Osteoblast (primary cell): ENCODE data around the gene NAV2. TPM values are rescaled to one million over a fixed set of nuclear protein-coding genes. Genes with fewer than 3 reads are reported as not detected.

Experiments used
- DNase-seq: peaks from one replicate; pipeline ENCODE4 v3.0.0; 2011; ENCODE audit warnings: low spot score, mixed read lengths; ENCODE audit not compliant: insufficient read length; ENCODE audit errors: missing footprints
- H2AFZ ChIP-seq: 2 replicates; pipeline ENCODE4 v1.6.0; 2011; ENCODE audit warnings: mild to moderate bottlenecking, low read length
- H3K27ac ChIP-seq: 2 replicates; pipeline ENCODE4 v1.5.1; 2011; ENCODE audit warnings: mild to moderate bottlenecking, low read depth, low read length, moderate library complexity
- H3K27me3 ChIP-seq: 2 replicates; pipeline ENCODE4 v1.6.0; 2012; ENCODE audit warnings: mild to moderate bottlenecking, control low read depth, inconsistent platforms, low read length, moderate library complexity; ENCODE audit not compliant: insufficient read depth
- H3K36me3 ChIP-seq: 2 replicates; pipeline ENCODE4 v1.5.1; 2011; ENCODE audit warnings: mild to moderate bottlenecking, low read length, control low read depth, moderate library complexity; ENCODE audit not compliant: insufficient read depth
- H3K4me1 ChIP-seq: 2 replicates; pipeline ENCODE4 v1.5.1; 2011; ENCODE audit warnings: mild to moderate bottlenecking, low read length, control low read depth, moderate library complexity; ENCODE audit not compliant: insufficient read depth
- H3K4me2 ChIP-seq: 2 replicates; pipeline ENCODE4 v1.6.0; 2011; ENCODE audit warnings: mild to moderate bottlenecking, low read length; ENCODE audit not compliant: insufficient read depth
- H3K4me3 ChIP-seq: fragments of 200-600 bp; sonication (generic); 3 replicates; pipeline ENCODE4 v1.5.1; 2012; ENCODE audit warnings: mild to moderate bottlenecking, low read length, inconsistent platforms; ENCODE audit not compliant: insufficient read depth
- H3K79me2 ChIP-seq: 2 replicates; pipeline ENCODE4 v1.6.0; 2012; ENCODE audit warnings: mild to moderate bottlenecking, low read length, control low read depth, inconsistent platforms; ENCODE audit not compliant: insufficient read depth
- H3K9me3 ChIP-seq: 2 replicates; pipeline ENCODE4 v1.5.1; 2011; ENCODE audit warnings: low read depth, low read length, control low read depth
- H4K20me1 ChIP-seq: 2 replicates; pipeline ENCODE4 v1.6.0; 2012; ENCODE audit warnings: mild to moderate bottlenecking, low read length, control low read depth; ENCODE audit not compliant: insufficient read depth
- CTCF ChIP-seq: IDR thresholded peaks from 2 replicates; pipeline ENCODE4 v1.5.1; 2011; ENCODE audit warnings: mild to moderate bottlenecking, low read depth, low read length, moderate library complexity; ENCODE audit errors: extremely low read depth
- total RNA-seq: library from RNA; depleted of rRNA; stranded (reverse); fragments of >200 nt; gene quantifications from 2 replicates; pipeline ENCODE4 v1.2.3, GENCODE V29; 2012

Gene NAV2
- total RNA-seq, 1 donor = 8.7 TPM

DNA sequence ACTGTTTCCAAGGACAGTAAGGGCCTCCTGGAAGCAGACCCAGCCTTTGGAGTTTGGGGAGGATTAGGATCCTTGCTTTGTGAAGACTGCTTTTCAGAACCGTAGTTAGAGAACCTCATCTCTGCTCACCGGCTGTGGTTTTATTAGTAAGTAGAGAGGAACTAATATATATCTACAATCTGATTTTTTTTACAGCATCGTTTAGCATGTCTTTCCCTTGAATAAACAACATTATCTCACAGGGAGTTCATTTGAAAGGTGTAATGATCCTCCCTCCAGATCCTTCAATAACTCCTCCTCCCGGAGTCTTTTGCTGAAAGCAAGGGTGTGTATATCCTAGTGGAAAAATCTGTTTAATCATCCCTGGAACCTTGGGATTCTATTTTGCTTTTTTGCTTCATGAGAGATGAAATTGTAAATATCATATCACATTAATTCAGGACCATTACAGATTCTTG lies 314.9 kb downstream of the NAV2 start:
- DNase-seq = no peak
- no peak overlapping the region for H3K4me2 ChIP-seq

DNA sequence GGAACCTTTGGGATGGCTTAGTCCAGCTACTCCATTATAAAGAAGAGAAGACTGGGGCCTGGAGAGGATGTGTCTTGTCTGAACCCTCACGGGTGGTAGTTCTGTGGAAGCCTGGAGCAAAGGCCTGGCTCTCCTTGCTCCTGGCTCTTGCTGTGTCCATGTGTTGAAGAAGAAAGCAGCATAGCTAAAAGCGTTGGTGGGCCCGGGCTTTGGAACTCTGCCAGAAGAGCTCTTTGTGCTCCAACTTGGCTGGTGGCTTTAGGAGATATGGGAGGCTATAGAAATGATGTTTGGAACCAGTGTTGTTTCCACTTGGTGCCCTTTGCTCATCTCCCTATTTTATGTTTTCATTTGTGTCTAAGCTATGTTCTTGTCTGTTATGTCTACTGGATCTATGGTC lies 316.6 kb downstream of the NAV2 start:
- Histone ChIP-seq H3K4me2 (no peak overlapping the region), H3K36me3 (no peaks in the 10 kb centered on the region), H3K4me1 (peaks cover 15% of the 10 kb centered on the region), H3K9me3 (no peaks in the 10 kb centered on the region), H3K27ac (no peak overlapping the region), H2AFZ (no peak overlapping the region), H3K27me3 (no peaks in the 10 kb centered on the region), H4K20me1 (peaks cover 4% of the 10 kb centered on the region), H3K79me2 (peaks cover 67% of the 10 kb centered on the region), H3K4me3 (no peak overlapping the region)
- DNase-seq = no peak
- no peak for TF ChIP-seq CTCF

More for the DNA sequence above, 314.9 kb downstream of the NAV2 start:
- Histone ChIP-seq H3K4me1 (peaks cover 19% of the 10 kb centered on the region), H4K20me1 (peaks cover 4% of the 10 kb centered on the region), H3K9me3 (no peaks in the 10 kb centered on the region), H3K79me2 (peaks cover 69% of the 10 kb centered on the region), H3K4me3 (no peak overlapping the region), H2AFZ (no peak overlapping the region), H3K36me3 (no peaks in the 10 kb centered on the region), H3K27ac (no peak overlapping the region), H3K27me3 (no peaks in the 10 kb centered on the region)
- no peak for TF ChIP-seq CTCF

GRCh38 chr11:20030472-20030871 lies 317.8 kb downstream of the NAV2 start:
- Histone ChIP-seq H3K4me2 (no peak overlapping the region), H3K9me3 (no peaks in the 10 kb centered on the region), H3K36me3 (no peaks in the 10 kb centered on the region), H2AFZ (no peak overlapping the region), H3K4me1 (peaks cover 19% of the 10 kb centered on the region), H3K27me3 (no peaks in the 10 kb centered on the region), H4K20me1 (peaks cover 4% of the 10 kb centered on the region), H3K79me2 (peaks cover 61% of the 10 kb centered on the region), H3K27ac (peak overlapping the region; percentile 79), H3K4me3 (no peak overlapping the region)
- TF ChIP-seq CTCF = no peak
- no peak for DNase-seq

- no peak for TF ChIP-seq CTCF
Measured at GRCh38 chr11:20031155-20032001, 318.7 kb downstream of the NAV2 start.

More at GRCh38 chr11:20031155-20032001, 318.7 kb downstream of the NAV2 start:
- H2AFZ ChIP-seq = no peak overlapping the region
- peak overlapping the region; percentile 2 for H3K4me3 ChIP-seq
- peaks cover 28% of the 10 kb centered on the region for H3K4me1 ChIP-seq
- H3K4me2 ChIP-seq = peak overlapping the region; percentile 57
- H3K36me3 ChIP-seq = no peaks in the 10 kb centered on the region
- no peaks in the 10 kb centered on the region for H4K20me1 ChIP-seq
- peak overlapping the region; percentile 79 for H3K27ac ChIP-seq
- peaks cover 54% of the 10 kb centered on the region for H3K79me2 ChIP-seq
- no peaks in the 10 kb centered on the region for H3K27me3 ChIP-seq
- no peaks in the 10 kb centered on the region for H3K9me3 ChIP-seq
- peak; percentile 83 for DNase-seq
